ENCODE measurements around the gene FAM81A. TPM values are rescaled to one million over a fixed set of nuclear protein-coding genes. Genes with fewer than 3 reads are reported as not detected.
"Not testable (repeated sequence)": the region's sequence is repeated elsewhere in the genome, so short reads cannot be mapped to it uniquely, and the experiment has no call there.

The FAM81A gene
- total RNA-seq, 1 donor from 2014 or later, result 1.2 TPM

GRCh38 chr15:59424616-59425015 lies 13.4 kb upstream of the FAM81A start:
- intact Hi-C loops (cut with micrococcal nuclease), result no loop called here

GRCh38 chr15:59428898-59429297 lies 9.1 kb upstream of the FAM81A start:
- intact Hi-C loops (cut with micrococcal nuclease), result not testable (repeated sequence)

- intact Hi-C loops (cut with micrococcal nuclease), result no loop called here
These were observed 5.6 kb upstream of the FAM81A start for GRCh38 chr15:59432389-59432788.

DNA sequence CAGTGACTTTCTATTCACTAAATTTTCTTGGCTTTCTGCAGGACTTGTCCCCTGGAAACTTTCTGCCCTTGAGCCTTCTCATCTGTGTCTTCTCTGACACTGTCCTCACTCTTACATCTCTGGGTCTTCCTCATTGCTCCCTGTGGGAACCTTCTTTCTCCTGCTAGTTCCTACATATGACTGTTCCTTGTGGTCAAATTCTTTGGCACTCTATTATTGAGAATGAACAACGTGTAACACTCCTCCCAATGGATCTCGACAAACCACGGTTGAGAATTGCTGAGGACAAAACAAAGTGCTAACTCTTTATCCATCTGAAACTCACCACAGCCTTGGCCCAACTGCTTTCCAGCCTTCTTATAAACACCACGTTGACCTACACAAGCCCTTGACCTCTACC lies 3.5 kb upstream of the FAM81A start:
- intact Hi-C loops (cut with micrococcal nuclease), result no loop called here

DNA sequence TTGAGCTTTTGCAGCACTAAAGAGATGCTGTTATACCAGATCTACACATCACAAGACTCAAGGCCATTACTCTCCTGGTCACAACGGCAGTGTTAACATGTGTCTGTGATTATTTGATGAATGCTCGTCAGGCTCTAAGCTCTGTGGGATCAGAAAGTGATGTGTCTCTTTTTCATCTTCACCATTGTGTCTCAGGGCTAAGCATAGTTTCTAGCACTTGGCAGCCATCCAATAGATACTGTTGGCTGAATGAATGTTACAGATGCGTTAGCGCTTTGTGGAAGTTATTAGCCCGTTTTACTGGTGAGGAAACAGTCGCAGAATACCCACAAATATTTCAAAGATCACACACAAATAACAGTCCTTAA lies 1.2 kb upstream of the FAM81A start:
- intact Hi-C loops (cut with micrococcal nuclease), result loop anchor here (5.0 kb wide), 1 partner anchor 189 kb away; no protein-coding TSS in a partner anchor

GRCh38 chr15:59437142-59437816 lies 707 bp upstream of the FAM81A start:
- intact Hi-C loops (cut with micrococcal nuclease), result loop anchor here (5.0 kb wide), 1 partner anchor 190 kb away; no protein-coding TSS in a partner anchor

DNA sequence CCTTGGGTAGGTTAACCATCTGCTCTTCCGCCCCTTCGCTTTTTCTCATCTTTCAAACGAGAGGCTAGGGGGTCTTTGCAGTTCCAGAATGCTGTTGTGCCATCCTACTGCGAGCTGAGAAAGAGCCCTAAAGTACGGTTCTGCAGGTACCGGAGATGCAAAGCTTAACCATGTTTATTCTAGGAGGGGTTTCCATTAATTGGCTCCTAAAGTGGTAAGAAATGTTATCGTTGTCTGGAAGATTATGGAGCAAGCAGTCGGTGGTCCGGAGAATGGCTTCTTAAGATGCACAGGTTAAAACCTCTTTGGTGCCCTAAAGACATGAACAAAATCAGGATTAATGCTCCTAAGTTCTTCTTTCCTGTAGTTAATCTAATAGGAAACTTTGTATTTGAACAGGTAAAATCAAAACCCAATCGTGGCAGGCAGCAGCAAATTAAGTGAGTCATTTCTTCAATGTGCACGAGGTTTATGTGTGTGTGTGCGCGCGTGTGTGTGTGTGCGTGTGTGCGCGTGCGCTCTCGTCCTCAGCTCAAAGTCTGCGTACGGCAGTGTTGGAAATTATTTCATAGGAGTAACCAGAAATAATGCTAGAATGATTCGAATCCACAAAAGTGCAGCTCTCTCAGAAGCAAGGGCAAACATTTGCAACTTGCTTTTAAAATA lies 772 bp downstream of the FAM81A start:
- intact Hi-C loops (cut with micrococcal nuclease), result loop anchor here (5.0 kb wide), 1 partner anchor 191 kb away; no protein-coding TSS in a partner anchor

DNA sequence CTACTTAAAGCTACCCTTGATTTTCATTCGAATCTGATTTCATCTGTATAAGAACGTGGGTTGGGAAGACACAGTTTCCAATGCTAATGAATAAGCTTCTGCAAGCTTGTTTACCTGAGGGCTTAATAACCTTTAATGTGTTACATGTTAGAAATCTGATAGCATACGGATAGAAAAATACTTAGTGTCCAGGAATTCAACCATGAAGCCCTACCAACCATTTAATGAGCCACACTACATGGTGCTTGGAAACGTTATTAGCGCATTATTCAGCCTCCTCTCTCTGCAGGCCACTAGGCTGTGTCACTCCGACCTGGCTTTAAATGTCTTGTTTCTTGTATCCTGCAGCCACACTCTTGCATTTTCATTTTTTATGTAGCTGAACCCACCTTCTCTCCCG lies 1.6 kb downstream of the FAM81A start:
- intact Hi-C loops (cut with micrococcal nuclease), result loop anchor here (5.0 kb wide), 1 partner anchor 192 kb away; no protein-coding TSS in a partner anchor

GRCh38 chr15:59443341-59444072 lies 5.5 kb downstream of the FAM81A start:
- intact Hi-C loops (cut with micrococcal nuclease), result no loop called here

DNA sequence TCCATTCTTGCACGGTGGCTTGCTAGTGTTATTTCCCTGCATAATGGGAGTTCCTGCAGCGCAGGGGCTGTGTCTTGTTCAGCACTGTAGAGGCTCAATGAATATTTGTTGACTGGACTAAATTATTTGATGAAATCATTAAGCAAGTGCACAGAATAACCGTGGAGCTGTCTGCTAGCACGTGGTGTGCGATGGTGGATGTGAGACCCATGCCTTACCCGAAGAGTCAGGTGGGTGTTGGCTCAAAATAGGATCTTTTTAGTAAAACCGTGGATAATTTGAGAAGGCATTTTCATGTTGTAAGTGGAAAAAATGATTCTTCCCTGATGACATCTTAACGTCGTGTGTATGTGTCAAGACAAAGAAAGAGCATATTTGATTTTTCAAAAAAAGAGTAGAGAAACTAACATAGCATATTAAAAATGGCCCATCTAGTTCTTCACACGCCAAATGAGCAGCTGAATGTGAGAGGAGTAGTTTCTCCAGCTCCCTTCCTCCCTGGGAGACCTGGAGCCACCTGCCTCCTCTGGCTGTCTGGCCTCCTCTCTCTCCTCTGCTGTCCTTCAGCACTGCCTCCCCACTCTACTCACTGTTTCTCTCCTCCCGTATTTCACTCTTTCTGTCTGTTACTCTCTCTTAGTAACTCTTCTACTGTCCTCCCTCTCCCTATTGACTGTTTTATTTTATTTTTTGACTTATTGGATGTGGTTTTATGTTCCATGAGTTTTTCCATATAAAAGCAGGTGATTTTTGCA lies 6.3 kb downstream of the FAM81A start:
- intact Hi-C loops (cut with micrococcal nuclease), result no loop called here

DNA sequence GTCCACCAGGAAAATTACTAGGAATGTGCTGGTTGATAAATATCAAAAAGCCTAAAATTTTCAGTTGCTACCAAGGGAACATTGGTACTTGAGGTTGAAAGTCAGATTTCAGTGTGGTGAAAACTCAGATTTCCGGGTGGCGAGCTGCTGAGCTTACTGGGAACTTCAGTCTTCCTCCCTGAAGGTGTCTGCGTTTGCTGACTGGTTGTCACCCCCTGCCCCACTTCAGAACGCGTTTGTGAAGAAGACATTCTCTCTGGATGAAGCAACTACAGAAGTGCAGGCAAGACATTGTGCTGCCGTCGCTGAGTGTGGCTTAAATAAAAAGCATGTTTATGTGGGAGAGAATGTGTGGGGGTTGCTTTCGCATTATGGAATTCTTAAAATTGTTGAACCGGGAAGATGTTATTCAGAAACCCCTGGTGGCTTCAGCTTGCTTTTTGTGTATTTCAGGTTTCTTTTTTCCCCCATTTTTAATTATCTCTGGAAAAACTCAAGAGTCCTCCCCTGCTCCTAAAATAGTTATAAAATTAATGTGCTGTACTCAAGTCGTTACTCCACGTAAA lies 7.1 kb downstream of the FAM81A start:
- intact Hi-C loops (cut with micrococcal nuclease), result no loop called here

- intact Hi-C loops (cut with micrococcal nuclease), result no loop called here
These were observed 8.4 kb downstream of the FAM81A start for GRCh38 chr15:59446232-59446957.

GRCh38 chr15:59447367-59447766 lies 9.4 kb downstream of the FAM81A start:
- intact Hi-C loops (cut with micrococcal nuclease), result no loop called here

DNA sequence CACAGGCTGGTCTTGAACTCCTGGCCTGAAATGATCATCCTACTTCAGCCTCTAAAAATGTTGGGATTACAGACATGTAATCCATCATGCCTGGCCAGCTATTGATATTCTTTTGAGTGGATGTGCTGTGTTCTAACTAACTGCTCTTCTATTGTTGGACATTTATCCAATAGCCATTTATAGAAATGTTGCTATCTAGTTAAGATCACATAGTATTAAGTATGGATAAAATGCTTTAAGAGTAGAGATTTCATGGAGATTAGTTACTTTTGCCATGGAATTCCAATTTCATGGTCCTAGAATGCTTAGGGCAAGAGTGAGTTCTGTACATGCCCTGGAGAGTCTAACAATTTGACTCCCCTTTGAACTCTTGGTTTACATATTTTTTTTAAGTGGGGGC lies 10.9 kb downstream of the FAM81A start:
- intact Hi-C loops (cut with micrococcal nuclease), result no loop called here

DNA sequence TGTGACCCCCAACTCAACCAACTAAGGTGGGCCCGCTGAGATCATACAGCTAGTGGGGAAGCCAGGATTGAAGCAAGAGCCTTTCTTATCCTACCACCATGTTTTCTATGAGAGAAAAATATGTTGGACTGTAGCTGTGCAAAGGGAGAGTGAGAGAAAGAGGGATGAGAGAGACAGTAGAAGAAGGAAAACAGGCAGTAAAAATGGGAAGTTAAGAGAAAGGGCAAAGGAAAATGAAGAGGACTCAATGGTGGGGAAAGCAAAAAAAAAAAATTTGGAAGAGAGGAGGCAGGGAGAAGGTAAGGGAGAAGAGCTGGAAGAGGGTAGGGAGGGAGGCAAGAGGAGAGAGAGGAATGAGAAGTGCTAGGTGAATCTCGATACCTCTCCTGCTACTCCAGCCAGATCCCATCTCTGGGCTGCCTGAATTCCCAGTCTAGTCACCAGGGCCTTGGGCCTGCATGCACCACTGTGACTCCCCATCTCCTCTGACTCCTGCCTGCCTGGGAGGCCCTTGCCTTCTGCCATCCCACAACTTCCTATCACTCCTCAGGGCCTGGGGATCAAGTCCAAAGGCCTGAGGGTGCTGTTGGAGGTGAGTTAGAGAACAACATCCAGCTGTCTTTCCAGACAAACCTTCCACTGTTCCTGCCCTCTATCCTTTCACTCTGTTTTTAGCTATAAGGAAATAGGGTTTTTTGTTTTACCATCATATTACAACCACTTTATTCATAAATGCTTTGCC lies 15.7 kb downstream of the FAM81A start:
- intact Hi-C loops (cut with micrococcal nuclease), result no loop called here

DNA sequence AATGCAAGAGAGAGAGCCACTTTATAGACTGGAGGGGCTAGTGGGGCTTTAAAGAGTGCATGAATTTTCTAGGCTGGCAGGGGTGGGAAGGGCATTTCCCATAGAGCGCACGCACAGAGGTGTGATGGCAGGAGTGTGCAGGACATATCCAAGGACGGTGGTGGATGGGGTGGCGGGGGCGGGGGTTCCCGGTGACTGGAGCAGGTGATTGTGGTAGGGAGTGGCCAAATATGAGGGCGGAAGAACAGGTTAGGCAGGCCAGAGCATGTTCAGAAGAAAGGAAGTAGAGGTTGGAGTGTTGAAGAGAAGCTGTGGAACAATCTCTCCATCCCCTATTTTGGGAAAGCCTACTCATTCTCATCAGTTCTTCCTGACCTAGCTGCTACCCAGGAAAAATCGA lies 18.1 kb downstream of the FAM81A start:
- intact Hi-C loops (cut with micrococcal nuclease), result no loop called here

- intact Hi-C loops (cut with micrococcal nuclease), result no loop called here
These were observed 19.1 kb downstream of the FAM81A start for GRCh38 chr15:59457103-59457502.

DNA sequence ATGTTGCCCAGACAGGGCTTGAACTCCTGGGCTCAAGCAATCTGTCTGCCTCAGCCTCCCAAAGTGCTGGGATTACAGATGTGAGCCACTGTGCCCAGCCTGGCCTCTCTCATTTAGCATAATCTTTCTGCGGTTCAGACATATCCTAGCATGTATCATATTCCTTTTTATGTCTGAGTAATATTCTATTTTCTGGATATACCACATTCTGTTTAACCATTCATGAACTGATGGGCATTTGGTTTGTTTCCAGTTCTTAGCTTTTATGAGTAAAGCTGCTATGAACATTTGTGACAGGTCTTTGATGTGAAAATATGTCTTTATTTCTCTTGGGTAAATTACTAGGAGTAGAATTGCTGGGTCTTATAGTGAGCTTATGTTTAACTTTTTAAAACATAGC lies 23.5 kb downstream of the FAM81A start:
- intact Hi-C loops (cut with micrococcal nuclease), result no loop called here

- intact Hi-C loops (cut with micrococcal nuclease), result no loop called here
These were observed 35.2 kb downstream of the FAM81A start for GRCh38 chr15:59473226-59473625.

- intact Hi-C loops (cut with micrococcal nuclease), result not testable (repeated sequence)
These were observed 37.2 kb downstream of the FAM81A start for GRCh38 chr15:59475161-59475560.

Measured in T-helper 2 cell treated with Interferon-gamma antibody and Interleukin-4, amounts not matched to agents 100 ng/mL and 5 ng/mL, for 36 hours (primary cell).